H1 (cell line): ENCODE measurements around the gene EML4. TPM values are rescaled to one million over a fixed set of nuclear protein-coding genes. Genes with fewer than 3 reads are reported as not detected.

Experiments used
- CHD7 ChIP-seq: fragments of 300-600 bp; sonication (generic); IDR thresholded peaks from 2 replicates; pipeline ENCODE4 v1.7.1; 2012; ENCODE audit warnings: low read length, moderate library complexity, mild to moderate bottlenecking, inconsistent platforms; ENCODE audit not compliant: insufficient replicate concordance
- TEAD4 ChIP-seq: IDR thresholded peaks from 2 replicates; pipeline ENCODE4 v1.6.1; 2012; ENCODE audit warnings: low read depth, low read length, inconsistent platforms, mixed read lengths
- polyA plus RNA-seq, 7 experiments: library from polyadenylated mRNA; depleted of rRNA in 3 of 7; stranded (reverse) in 5 of 7; unstranded in 2 of 7; fragments of >200 nt in 5 of 7; fragments of 200-250 nt in 2 of 7; gene quantifications; 1 replicate in 5 of 7; 2 replicates in 1 of 7; 4 replicates in 1 of 7; pipeline versions ENCODE4 v1.2.1 to v1.2.3, GENCODE V29; 2011 to 2013; ENCODE audit warnings: missing spikeins in 2 of 7, mixed read lengths in 2 of 7
- total RNA-seq: library from RNA; stranded (reverse); fragmentation: NEBNext Ultra II Directional; extraction: Animal tissue kit (Norgen Biotek cat#: 25700); gene quantifications from 2 replicates; pipeline ENCODE4 v1.2.1, GENCODE V29; 2021

Gene EML4
- total and polyA plus RNA-seq, 2 of the 8 experiments (the other 6 are each of a cell fraction or from before 2014, with no cell fraction given) = 50.1 to 104 TPM

GRCh38 chr2:42336361-42336965 is 167.3 kb downstream of the EML4 start (continued):
- no peak for TF ChIP-seq CHD7
- no peak for TF ChIP-seq TEAD4
